Ecto neural progenitor cell (in vitro differentiated cells): ENCODE data around the gene ATG9B.

ENCODE experiments used
- DNase-seq: peaks from one replicate; pipeline ENCODE4 v3.0.0-alpha.2; 2018; ENCODE audit warnings: low spot score

Gene ATG9B

GRCh38 chr7:150981644-150982043 lies 42.6 kb downstream of the ATG9B start:
- no peak for DNase-seq

GRCh38 chr7:150980663-150981062 lies 43.6 kb downstream of the ATG9B start:
- DNase-seq = no peak

- DNase-seq = no peak
Measured at GRCh38 chr7:150979713-150980390, 44.4 kb downstream of the ATG9B start.

- DNase-seq = peak; percentile 92
Measured at GRCh38 chr7:150978126-150978789, 46.0 kb downstream of the ATG9B start, which contains the start of gene KCNH2. TSS of gene KCNH2 (minus strand) at chr7:150978321. CDS start at chr7:150977913, 408 bp downstream.

GRCh38 chr7:150977382-150978125 lies 46.7 kb downstream of the ATG9B start:
- no peak for DNase-seq

- no peak for DNase-seq
Measured at GRCh38 chr7:150976529-150977381, 47.5 kb downstream of the ATG9B start.

GRCh38 chr7:150975536-150976319 lies 48.6 kb downstream of the ATG9B start:
- no peak for DNase-seq

- peak; percentile 72 for DNase-seq
Measured at GRCh38 chr7:150974468-150975391, 49.6 kb downstream of the ATG9B start.

- no peak for DNase-seq
Measured at GRCh38 chr7:150973571-150974451, 50.5 kb downstream of the ATG9B start.

GRCh38 chr7:150972741-150973140 lies 51.6 kb downstream of the ATG9B start:
- DNase-seq = no peak

GRCh38 chr7:150972023-150972468 lies 52.2 kb downstream of the ATG9B start:
- no peak for DNase-seq

- peak; percentile 71 for DNase-seq
Measured at GRCh38 chr7:150971242-150972022, 52.9 kb downstream of the ATG9B start.

GRCh38 chr7:150970424-150970823 lies 53.9 kb downstream of the ATG9B start:
- no peak for DNase-seq

GRCh38 chr7:150969475-150969874 lies 54.8 kb downstream of the ATG9B start:
- no peak for DNase-seq

GRCh38 chr7:150968734-150969372 lies 55.4 kb downstream of the ATG9B start:
- no peak for DNase-seq

- DNase-seq = no peak
Measured at GRCh38 chr7:150968056-150968733, 56.1 kb downstream of the ATG9B start.

- DNase-seq = no peak
Measured at GRCh38 chr7:150967349-150967748, 56.9 kb downstream of the ATG9B start.
